Mucosa of rectum (tissue), 2 donors: Measurements from ENCODE around the gene DOCK1.

ENCODE experiments used
- H3K27ac ChIP-seq, 2 donors: one replicate each; pipeline ENCODE4 v1.7.0; 2013; ENCODE audit warnings: inconsistent platforms in 2 of 2, low read depth in 2 of 2, low read length in 2 of 2
- H3K27me3 ChIP-seq, 2 donors: one replicate each; pipeline ENCODE4 v1.7.0; 2013; ENCODE audit warnings: low read length in 2 of 2; ENCODE audit not compliant: control insufficient read depth in 2 of 2, insufficient read depth in 2 of 2
- H3K36me3 ChIP-seq, 2 donors: one replicate each; pipeline ENCODE4 v1.7.0; 2013; ENCODE audit warnings: low read length in 2 of 2; ENCODE audit not compliant: control insufficient read depth in 2 of 2, insufficient read depth in 2 of 2
- H3K4me1 ChIP-seq, 2 donors: one replicate each; pipeline ENCODE4 v1.7.0; 2013; ENCODE audit warnings: low read length in 2 of 2, mild to moderate bottlenecking in 1 of 2; ENCODE audit not compliant: control insufficient read depth in 2 of 2, insufficient read depth in 2 of 2
- H3K4me3 ChIP-seq, 2 donors: one replicate each; pipeline ENCODE4 v1.7.0; 2013; ENCODE audit warnings: low read length in 2 of 2
- H3K9ac ChIP-seq, 2 donors: one replicate each; pipeline ENCODE4 v1.7.0; 2013; ENCODE audit warnings: low read length in 2 of 2, low read depth in 1 of 2, mild to moderate bottlenecking in 1 of 2
- H3K9me3 ChIP-seq, 2 donors: one replicate each; pipeline ENCODE4 v1.7.0; 2013; ENCODE audit warnings: low read length in 2 of 2; ENCODE audit not compliant: control insufficient read depth in 2 of 2
- donor health status: healthy.
- donor health status: Normal muscosa, but diverticular disease.

DOCK1 gene

GRCh38 chr10:126948355-126949160 lies 43.3 kb downstream of the DOCK1 start:
- Histone ChIP-seq H3K9me3 (peaks cover 2 to 5% of the 10 kb centered on the region in 2 donors), H3K27ac (no peak overlapping the region), H3K4me3 (no peak overlapping the region), H3K36me3 (peaks cover 0 to 3% of the 10 kb centered on the region in 2 donors), H3K9ac (no peak overlapping the region), H3K4me1 (peaks cover 0 to 5% of the 10 kb centered on the region in 2 donors), H3K27me3 (no peaks in the 10 kb centered on the region)

DNA sequence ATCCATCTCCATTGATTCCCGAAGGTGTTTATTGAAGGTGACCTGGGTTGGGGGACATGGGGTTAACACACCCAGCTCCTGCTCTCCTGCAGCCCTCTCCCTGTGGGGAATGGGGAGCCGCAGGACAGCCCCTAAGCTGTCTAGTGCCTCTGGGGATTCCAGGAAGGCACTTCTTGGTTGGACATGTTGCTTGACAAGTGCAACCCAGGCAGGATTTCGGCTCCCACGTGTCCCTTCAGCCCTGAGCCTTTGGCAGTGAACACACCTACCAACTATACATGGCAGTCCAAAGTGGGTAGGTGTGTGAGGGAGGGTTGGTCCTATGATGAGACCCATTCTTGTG lies 43.9 kb downstream of the DOCK1 start:
- Histone ChIP-seq H3K27ac (no peak overlapping the region), H3K9ac (no peak overlapping the region), H3K4me1 (peaks cover 0 to 6% of the 10 kb centered on the region in 2 donors), H3K4me3 (no peak overlapping the region), H3K36me3 (peaks cover 0 to 3% of the 10 kb centered on the region in 2 donors), H3K27me3 (no peaks in the 10 kb centered on the region), H3K9me3 (peaks cover 2 to 5% of the 10 kb centered on the region in 2 donors)

DNA sequence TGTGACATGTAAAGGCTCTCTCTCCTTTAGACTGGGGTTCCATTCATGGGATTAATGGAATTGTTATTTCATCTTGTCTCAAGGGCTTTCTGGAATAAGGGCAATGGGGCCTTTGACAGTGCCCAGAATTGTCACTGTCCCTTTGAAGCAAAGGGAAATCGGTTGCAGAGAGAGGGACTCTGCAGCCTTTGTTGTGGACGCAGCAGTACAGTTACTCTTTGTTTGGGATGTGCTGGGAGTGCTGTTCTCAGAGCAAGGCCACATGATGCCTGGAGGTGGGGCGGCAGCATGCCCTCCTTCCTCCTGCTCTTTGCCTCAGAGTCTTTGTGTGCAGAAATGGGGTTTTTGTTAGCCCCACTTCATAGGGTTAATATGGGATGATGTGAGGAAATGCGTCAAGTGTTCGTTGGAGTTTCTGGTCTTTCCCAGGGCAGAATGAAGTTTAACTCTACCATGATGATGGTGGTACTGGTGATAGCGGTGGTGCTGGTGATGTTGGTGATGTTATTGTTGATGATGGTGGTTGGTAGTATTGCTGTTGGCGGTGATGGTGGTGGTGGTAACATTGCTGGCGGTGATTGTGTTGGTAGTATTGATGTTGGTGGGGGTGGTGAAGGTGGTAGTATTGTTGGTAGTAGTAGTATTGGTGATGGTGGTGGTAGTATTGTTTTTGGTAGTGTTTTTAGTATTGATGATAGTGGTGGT lies 45.3 kb downstream of the DOCK1 start:
- no peak overlapping the region for H3K27ac ChIP-seq
- H3K36me3 ChIP-seq = peaks cover 0 to 3% of the 10 kb centered on the region in 2 donors
- no peak overlapping the region for H3K4me3 ChIP-seq
- peaks cover 0 to 13% of the 10 kb centered on the region in 2 donors for H3K4me1 ChIP-seq
- H3K9me3 ChIP-seq = peaks cover 2 to 5% of the 10 kb centered on the region in 2 donors
- H3K9ac ChIP-seq = no peak overlapping the region
- no peaks in the 10 kb centered on the region for H3K27me3 ChIP-seq

GRCh38 chr10:126953886-126954285 lies 48.7 kb downstream of the DOCK1 start:
- no peak overlapping the region for H3K4me3 ChIP-seq
- H3K9me3 ChIP-seq = peaks cover 0 to 2% of the 10 kb centered on the region in 2 donors
- H3K27ac ChIP-seq = no peak overlapping the region
- no peaks in the 10 kb centered on the region for H3K27me3 ChIP-seq
- no peak overlapping the region for H3K9ac ChIP-seq
- H3K36me3 ChIP-seq = peaks cover 0 to 3% of the 10 kb centered on the region in 2 donors
- peaks cover 0 to 17% of the 10 kb centered on the region in 2 donors for H3K4me1 ChIP-seq

- peaks cover 0 to 2% of the 10 kb centered on the region in 2 donors for H3K9me3 ChIP-seq
- no peak overlapping the region for H3K4me3 ChIP-seq
- H3K4me1 ChIP-seq = peaks cover 0 to 17% of the 10 kb centered on the region in 2 donors
- H3K36me3 ChIP-seq = peaks cover 0 to 3% of the 10 kb centered on the region in 2 donors
- H3K9ac ChIP-seq = no peak overlapping the region
- H3K27ac ChIP-seq = no peak overlapping the region
- H3K27me3 ChIP-seq = no peaks in the 10 kb centered on the region
Observed at GRCh38 chr10:126955396-126955795, 50.2 kb downstream of the DOCK1 start.

- Histone ChIP-seq H3K9me3 (peaks cover 0 to 2% of the 10 kb centered on the region in 2 donors), H3K4me1 (peaks cover 0 to 17% of the 10 kb centered on the region in 2 donors), H3K9ac (no peak overlapping the region), H3K27me3 (no peaks in the 10 kb centered on the region), H3K27ac (no peak overlapping the region), H3K36me3 (peaks cover 0 to 3% of the 10 kb centered on the region in 2 donors), H3K4me3 (no peak overlapping the region)
Observed at GRCh38 chr10:126955934-126956711, 50.9 kb downstream of the DOCK1 start.

DNA sequence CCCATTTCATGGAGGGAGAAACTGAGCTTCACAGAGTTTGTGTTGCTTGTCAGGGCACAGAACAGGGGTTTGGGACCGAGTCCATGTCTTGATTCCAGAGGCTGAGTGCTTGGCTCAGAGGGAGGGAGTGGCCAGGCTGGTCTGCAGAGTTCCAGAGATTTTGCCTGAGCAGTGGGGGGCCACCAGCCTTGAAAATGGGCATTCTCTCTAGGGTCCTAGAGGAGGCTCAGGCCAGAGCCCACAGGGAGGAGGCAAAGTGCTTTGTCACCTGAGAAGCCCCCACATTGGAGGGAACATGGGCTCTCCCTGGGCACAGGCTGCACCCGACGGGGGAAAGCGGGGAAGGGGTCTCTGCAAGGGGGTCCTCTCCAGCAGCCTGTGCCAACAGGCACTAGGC lies 51.5 kb downstream of the DOCK1 start:
- peaks cover 0 to 2% of the 10 kb centered on the region in 2 donors for H3K9me3 ChIP-seq
- no peak overlapping the region for H3K27ac ChIP-seq
- H3K4me1 ChIP-seq = peaks cover 0 to 17% of the 10 kb centered on the region in 2 donors
- no peak overlapping the region for H3K9ac ChIP-seq
- no peaks in the 10 kb centered on the region for H3K27me3 ChIP-seq
- no peak overlapping the region for H3K4me3 ChIP-seq
- H3K36me3 ChIP-seq = peaks cover 0 to 3% of the 10 kb centered on the region in 2 donors

- no peak overlapping the region for H3K9ac ChIP-seq
- no peak overlapping the region for H3K4me3 ChIP-seq
- H3K27me3 ChIP-seq = no peaks in the 10 kb centered on the region
- peaks cover 0 to under 1% of the 10 kb centered on the region in 2 donors for H3K9me3 ChIP-seq
- H3K27ac ChIP-seq = no peak overlapping the region
- H3K4me1 ChIP-seq = peaks cover 0 to 17% of the 10 kb centered on the region in 2 donors
- H3K36me3 ChIP-seq = peaks cover 0 to 3% of the 10 kb centered on the region in 2 donors
Observed at GRCh38 chr10:126957111-126957510, 51.9 kb downstream of the DOCK1 start.

DNA sequence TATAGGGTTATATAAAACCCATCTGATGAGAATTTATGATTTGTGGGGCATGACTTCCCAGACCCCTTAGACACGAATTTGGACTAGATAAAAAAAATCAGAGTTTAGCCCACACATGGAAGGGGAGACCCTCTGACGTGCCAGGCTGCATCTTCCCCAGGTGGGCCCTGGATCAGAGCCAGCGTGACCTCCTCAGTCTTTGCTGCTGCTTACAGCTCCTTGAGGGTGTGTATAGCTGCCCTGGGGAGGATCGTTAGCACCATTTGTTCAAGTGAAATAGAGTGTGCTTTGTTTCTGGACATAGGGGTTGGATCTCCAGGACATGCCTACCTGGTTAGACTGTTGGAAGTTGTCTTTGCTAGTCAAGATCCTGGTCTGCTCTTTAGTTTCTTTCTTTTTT lies 54.2 kb downstream of the DOCK1 start:
- Histone ChIP-seq H3K27me3 (no peaks in the 10 kb centered on the region), H3K4me3 (no peak overlapping the region), H3K9me3 (no peaks in the 10 kb centered on the region), H3K27ac (no peak overlapping the region), H3K36me3 (peaks cover 0 to 3% of the 10 kb centered on the region in 2 donors), H3K9ac (no peak overlapping the region), H3K4me1 (peaks cover 0 to 9% of the 10 kb centered on the region in 2 donors)
